ENCODE data around the gene DLG2.

- no peak for TF ChIP-seq EZH2 (IDR thresholded peaks at IDR 0.05; ENCODE audit: insufficient read depth, low read length)
- TF ChIP-seq CTCF (IDR thresholded peaks at IDR 0.05; ENCODE audit: insufficient read depth, low read depth, low read length) = peak; percentile 58
Measured at GRCh38 chr11:85595285-85595884, 31.8 kb downstream of the DLG2 start.
